K562 (cell line): ENCODE data around the gene STAU1.

Experiments used
- BRCA1 ChIP-seq, 2 experiments: fragments of 450-650 bp in 1 of 2; sonication (generic) in 1 of 2; formaldehyde crosslinking in 1 of 2; IDR thresholded peaks; 2 replicates each; pipeline versions ENCODE4 v1.5.0 to v1.6.1; 2017 to 2020; ENCODE audit warnings: mild to moderate bottlenecking in 1 of 2, missing genetic modification reagents in 1 of 2
- CREM ChIP-seq: IDR thresholded peaks from 2 replicates; pipeline ENCODE4 v1.6.1; 2014; ENCODE audit warnings: antibody characterized with exemption, low read depth
- RFX5 ChIP-seq: IDR thresholded peaks from 2 replicates; pipeline ENCODE4 v1.6.1; 2011; ENCODE audit warnings: low read depth, mild to moderate bottlenecking, improper control_type of control experiment, low read length
- RUNX1 ChIP-seq: sonication (generic); IDR thresholded peaks from 2 replicates; pipeline ENCODE4 v1.6.1; 2016; ENCODE audit warnings: antibody characterized with exemption, low read depth
- SREBF2 ChIP-seq: sonication (generic); formaldehyde crosslinking; IDR thresholded peaks from 2 replicates; pipeline ENCODE4 v1.4.0; 2020; ENCODE audit warnings: mild to moderate bottlenecking, missing genetic modification reagents
- SUPT5H ChIP-seq: fragments of 450-650 bp; IDR thresholded peaks from 2 replicates; pipeline ENCODE4 v1.6.1; 2016
- ZFX ChIP-seq: sonication (generic); formaldehyde crosslinking; IDR thresholded peaks from 2 replicates; pipeline ENCODE4 v1.8.0; 2022; ENCODE audit warnings: mild to moderate bottlenecking, missing genetic modification reagents, moderate library complexity
- TF ChIP-seq, protein P1 (sequence below): fragments of 250-450 bp; sonication (Bioruptor Pico); IDR thresholded peaks from 2 replicates; pipeline ENCODE4 v1.9.0; 2021; ENCODE audit warnings: mild to moderate bottlenecking
- TF ChIP-seq, protein P2 (sequence below): sonication (generic); formaldehyde crosslinking; IDR thresholded peaks from 2 replicates; pipeline ENCODE4 v1.8.0; 2022; ENCODE audit warnings: missing genetic modification reagents, mild to moderate bottlenecking, moderate library complexity, borderline replicate concordance

DNA sequence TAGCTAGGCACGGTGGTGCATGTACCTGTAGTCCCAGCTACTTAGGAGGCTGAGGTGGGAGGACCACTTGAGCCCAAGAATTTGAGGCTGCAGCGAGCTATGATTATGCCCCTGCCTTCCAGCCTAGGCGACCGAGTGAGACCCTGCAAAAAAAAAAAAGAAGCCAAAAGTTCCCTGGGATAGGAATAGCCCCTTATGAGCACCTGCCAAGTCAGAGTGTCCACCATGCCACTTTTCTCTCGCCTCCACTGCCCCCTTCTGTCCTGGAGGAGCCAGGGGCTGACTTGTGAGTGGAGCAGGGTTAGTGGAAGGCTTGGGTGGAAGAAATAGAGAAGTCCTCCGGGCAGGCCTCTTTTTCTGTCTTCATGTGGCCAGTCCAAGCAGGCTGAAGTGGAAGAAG is 18.9 kb upstream of the STAU1 start:
- TF ChIP-seq SREBF2 (no peak), ZFX (CRISPR knock-in tag) (no peak), SUPT5H (no peak), RFX5 (no peak), BRCA1 (IDR thresholded peaks at IDR 0.05) (no peak), BRCA1 (CRISPR knock-in tag; IDR thresholded peaks at IDR 0.05) (no peak), RUNX1 (no peak), CREM (no peak)
- TF ChIP-seq, protein P1, sequence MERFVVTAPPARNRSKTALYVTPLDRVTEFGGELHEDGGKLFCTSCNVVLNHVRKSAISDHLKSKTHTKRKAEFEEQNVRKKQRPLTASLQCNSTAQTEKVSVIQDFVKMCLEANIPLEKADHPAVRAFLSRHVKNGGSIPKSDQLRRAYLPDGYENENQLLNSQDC (CRISPR knock-in tag) = no peak
- TF ChIP-seq, protein P2, sequence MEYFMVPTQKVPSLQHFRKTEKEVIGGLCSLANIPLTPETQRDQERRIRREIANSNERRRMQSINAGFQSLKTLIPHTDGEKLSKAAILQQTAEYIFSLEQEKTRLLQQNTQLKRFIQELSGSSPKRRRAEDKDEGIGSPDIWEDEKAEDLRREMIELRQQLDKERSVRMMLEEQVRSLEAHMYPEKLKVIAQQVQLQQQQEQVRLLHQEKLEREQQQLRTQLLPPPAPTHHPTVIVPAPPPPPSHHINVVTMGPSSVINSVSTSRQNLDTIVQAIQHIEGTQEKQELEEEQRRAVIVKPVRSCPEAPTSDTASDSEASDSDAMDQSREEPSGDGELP (CRISPR knock-in tag) = no peak
